ENCODE data around the gene CFAP91.

The CFAP91 gene

GRCh38 chr3:119702530-119703527 is at the start of gene CFAP91:
TSS of gene CFAP91 (plus strand) at chr3:119703022. CDS start at chr3:119703099, 77 bp downstream.
- Histone ChIP-seq H3K9ac (ENCODE audit: low read length in 2 of 2) (peak within 1 kb of the TSS; percentile 59 to 72), H3K4me3 (ENCODE audit: low read length in 2 of 2) (peak within 1 kb of the TSS; percentile 75 to 86)

GRCh38 chr3:119653876-119654275 is 48.9 kb upstream of the CFAP91 start:
- peaks cover 11% of the 10 kb centered on the region for H3K4me1 ChIP-seq (ENCODE audit: control insufficient read depth, insufficient read depth, low read length)
- H3K9ac ChIP-seq (ENCODE audit: low read length in 2 of 2), result no peak overlapping the region
- no peaks in the 10 kb centered on the region for H3K27me3 ChIP-seq (ENCODE audit: control insufficient read depth in 1 of 2, insufficient read depth in 2 of 2, low read length in 2 of 2)
- no peak overlapping the region for H3K27ac ChIP-seq (ENCODE audit: low read length)
- no peak overlapping the region for H3K4me3 ChIP-seq (ENCODE audit: low read length in 2 of 2)
- no peaks in the 10 kb centered on the region for H3K9me3 ChIP-seq (ENCODE audit: control insufficient read depth in 2 of 2, low read length in 2 of 2)
- H3K36me3 ChIP-seq (ENCODE audit: control insufficient read depth in 2 of 2, insufficient read depth in 2 of 2, low read length in 2 of 2), result peaks cover 12 to 16% of the 10 kb centered on the region in 2 donors

More at GRCh38 chr3:119702530-119703527, at the start of gene CFAP91:
- no peaks in the 10 kb centered on the region for H3K9me3 ChIP-seq (ENCODE audit: control insufficient read depth in 2 of 2, low read length in 2 of 2)
- no peaks in the 10 kb centered on the region for H3K27me3 ChIP-seq (ENCODE audit: control insufficient read depth in 1 of 2, insufficient read depth in 2 of 2, low read length in 2 of 2)
- H3K4me1 ChIP-seq (ENCODE audit: control insufficient read depth, insufficient read depth, low read length), result peaks cover 9% of the 10 kb centered on the region
- H3K36me3 ChIP-seq (ENCODE audit: control insufficient read depth in 2 of 2, insufficient read depth in 2 of 2, low read length in 2 of 2), result no peaks in the 10 kb centered on the region
- H3K27ac ChIP-seq (ENCODE audit: low read length), result peak within 1 kb of the TSS; percentile 25

- peaks cover 6 to 10% of the 10 kb centered on the region in 2 donors for H3K36me3 ChIP-seq (ENCODE audit: control insufficient read depth in 2 of 2, insufficient read depth in 2 of 2, low read length in 2 of 2)
- H3K4me1 ChIP-seq (ENCODE audit: control insufficient read depth, insufficient read depth, low read length), result peaks cover 23% of the 10 kb centered on the region
- no peaks in the 10 kb centered on the region for H3K27me3 ChIP-seq (ENCODE audit: control insufficient read depth in 1 of 2, insufficient read depth in 2 of 2, low read length in 2 of 2)
- H3K9me3 ChIP-seq (ENCODE audit: control insufficient read depth in 2 of 2, low read length in 2 of 2), result no peaks in the 10 kb centered on the region
- no peak overlapping the region for H3K27ac ChIP-seq (ENCODE audit: low read length)
- H3K4me3 ChIP-seq (ENCODE audit: low read length in 2 of 2), result peak overlapping the region; percentile 85 to 91
- H3K9ac ChIP-seq (ENCODE audit: low read length in 2 of 2), result peak overlapping the region; percentile 29 to 97
These were observed 44.7 kb upstream of the CFAP91 start for GRCh38 chr3:119657887-119658702.

GRCh38 chr3:119658994-119659393 is 43.8 kb upstream of the CFAP91 start:
- Histone ChIP-seq H3K4me1 (ENCODE audit: control insufficient read depth, insufficient read depth, low read length) (peaks cover 25% of the 10 kb centered on the region), H3K36me3 (ENCODE audit: control insufficient read depth in 2 of 2, insufficient read depth in 2 of 2, low read length in 2 of 2) (peaks cover 6% of the 10 kb centered on the region in 2 donors), H3K27me3 (ENCODE audit: control insufficient read depth in 1 of 2, insufficient read depth in 2 of 2, low read length in 2 of 2) (no peaks in the 10 kb centered on the region), H3K9ac (ENCODE audit: low read length in 2 of 2) (peak overlapping the region; percentile 93 to 97), H3K4me3 (ENCODE audit: low read length in 2 of 2) (peak overlapping the region; percentile 85 to 91), H3K27ac (ENCODE audit: low read length) (peak overlapping the region; percentile 93), H3K9me3 (ENCODE audit: control insufficient read depth in 2 of 2, low read length in 2 of 2) (no peaks in the 10 kb centered on the region)

- no peaks in the 10 kb centered on the region for H3K9me3 ChIP-seq (ENCODE audit: control insufficient read depth in 2 of 2, low read length in 2 of 2)
- peak overlapping the region; percentile 93 for H3K27ac ChIP-seq (ENCODE audit: low read length)
- no peaks in the 10 kb centered on the region for H3K27me3 ChIP-seq (ENCODE audit: control insufficient read depth in 1 of 2, insufficient read depth in 2 of 2, low read length in 2 of 2)
- peaks cover 0 to 6% of the 10 kb centered on the region in 2 donors for H3K36me3 ChIP-seq (ENCODE audit: control insufficient read depth in 2 of 2, insufficient read depth in 2 of 2, low read length in 2 of 2)
- peak overlapping the region; percentile 93 to 97 for H3K9ac ChIP-seq (ENCODE audit: low read length in 2 of 2)
- H3K4me3 ChIP-seq (ENCODE audit: low read length in 2 of 2), result peak overlapping the region; percentile 85 to 91
- H3K4me1 ChIP-seq (ENCODE audit: control insufficient read depth, insufficient read depth, low read length), result peaks cover 31% of the 10 kb centered on the region
These were observed 43.1 kb upstream of the CFAP91 start for GRCh38 chr3:119659606-119660291.

GRCh38 chr3:119660474-119661440 is 42.1 kb upstream of the CFAP91 start, which contains the start of gene POPDC2:
TSS of gene POPDC2 (minus strand) at chr3:119660589. CDS start at chr3:119660423, 166 bp downstream.
- Histone ChIP-seq H3K9me3 (ENCODE audit: control insufficient read depth in 2 of 2, low read length in 2 of 2) (no peaks in the 10 kb centered on the region), H3K9ac (ENCODE audit: low read length in 2 of 2) (peak within 1 kb of the TSS; percentile 93 to 97), H3K4me3 (ENCODE audit: low read length in 2 of 2) (peak within 1 kb of the TSS; percentile 85 to 91), H3K4me1 (ENCODE audit: control insufficient read depth, insufficient read depth, low read length) (peaks cover 37% of the 10 kb centered on the region), H3K27me3 (ENCODE audit: control insufficient read depth in 1 of 2, insufficient read depth in 2 of 2, low read length in 2 of 2) (no peaks in the 10 kb centered on the region), H3K27ac (ENCODE audit: low read length) (peak within 1 kb of the TSS; percentile 93), H3K36me3 (ENCODE audit: control insufficient read depth in 2 of 2, insufficient read depth in 2 of 2, low read length in 2 of 2) (peaks cover 0 to 6% of the 10 kb centered on the region in 2 donors)

GRCh38 chr3:119662604-119663373 is 40.0 kb upstream of the CFAP91 start:
- Histone ChIP-seq H3K9me3 (ENCODE audit: control insufficient read depth in 2 of 2, low read length in 2 of 2) (no peaks in the 10 kb centered on the region), H3K4me1 (ENCODE audit: control insufficient read depth, insufficient read depth, low read length) (peaks cover 34% of the 10 kb centered on the region), H3K4me3 (ENCODE audit: low read length in 2 of 2) (peak overlapping the region; percentile 14 to 17), H3K36me3 (ENCODE audit: control insufficient read depth in 2 of 2, insufficient read depth in 2 of 2, low read length in 2 of 2) (no peaks in the 10 kb centered on the region), H3K9ac (ENCODE audit: low read length in 2 of 2) (peak overlapping the region; percentile 22 to 97), H3K27ac (ENCODE audit: low read length) (peak overlapping the region; percentile 60), H3K27me3 (ENCODE audit: control insufficient read depth in 1 of 2, insufficient read depth in 2 of 2, low read length in 2 of 2) (no peaks in the 10 kb centered on the region)

GRCh38 chr3:119663885-119664284 is 38.9 kb upstream of the CFAP91 start:
- Histone ChIP-seq H3K27ac (ENCODE audit: low read length) (peak overlapping the region; percentile 56), H3K36me3 (ENCODE audit: control insufficient read depth in 2 of 2, insufficient read depth in 2 of 2, low read length in 2 of 2) (no peaks in the 10 kb centered on the region), H3K4me3 (ENCODE audit: low read length in 2 of 2) (peak overlapping the region in 1 of 2 donors; percentile 14), H3K27me3 (ENCODE audit: control insufficient read depth in 1 of 2, insufficient read depth in 2 of 2, low read length in 2 of 2) (no peaks in the 10 kb centered on the region), H3K4me1 (ENCODE audit: control insufficient read depth, insufficient read depth, low read length) (peaks cover 34% of the 10 kb centered on the region), H3K9me3 (ENCODE audit: control insufficient read depth in 2 of 2, low read length in 2 of 2) (no peaks in the 10 kb centered on the region), H3K9ac (ENCODE audit: low read length in 2 of 2) (peak overlapping the region in 1 of 2 donors; percentile 97)

GRCh38 chr3:119664370-119664769 is 38.5 kb upstream of the CFAP91 start:
- Histone ChIP-seq H3K4me3 (ENCODE audit: low read length in 2 of 2) (no peak overlapping the region), H3K27ac (ENCODE audit: low read length) (peak overlapping the region; percentile 56), H3K9ac (ENCODE audit: low read length in 2 of 2) (peak overlapping the region in 1 of 2 donors; percentile 97), H3K9me3 (ENCODE audit: control insufficient read depth in 2 of 2, low read length in 2 of 2) (no peaks in the 10 kb centered on the region), H3K4me1 (ENCODE audit: control insufficient read depth, insufficient read depth, low read length) (peaks cover 34% of the 10 kb centered on the region), H3K36me3 (ENCODE audit: control insufficient read depth in 2 of 2, insufficient read depth in 2 of 2, low read length in 2 of 2) (no peaks in the 10 kb centered on the region), H3K27me3 (ENCODE audit: control insufficient read depth in 1 of 2, insufficient read depth in 2 of 2, low read length in 2 of 2) (no peaks in the 10 kb centered on the region)

Data from stomach smooth muscle (tissue), 2 donors.